Measurements from ENCODE around the gene GFY. TPM values are rescaled to one million over a fixed set of nuclear protein-coding genes. Genes with fewer than 3 reads are reported as not detected.
A peak's percentile ranks its signal among the peaks of the same experiment; 100 is the strongest.

Gene GFY
- total and polyA plus RNA-seq, 2 donors (not counting 1 experiment from before 2014, with no cell fraction given) = not detected

DNA sequence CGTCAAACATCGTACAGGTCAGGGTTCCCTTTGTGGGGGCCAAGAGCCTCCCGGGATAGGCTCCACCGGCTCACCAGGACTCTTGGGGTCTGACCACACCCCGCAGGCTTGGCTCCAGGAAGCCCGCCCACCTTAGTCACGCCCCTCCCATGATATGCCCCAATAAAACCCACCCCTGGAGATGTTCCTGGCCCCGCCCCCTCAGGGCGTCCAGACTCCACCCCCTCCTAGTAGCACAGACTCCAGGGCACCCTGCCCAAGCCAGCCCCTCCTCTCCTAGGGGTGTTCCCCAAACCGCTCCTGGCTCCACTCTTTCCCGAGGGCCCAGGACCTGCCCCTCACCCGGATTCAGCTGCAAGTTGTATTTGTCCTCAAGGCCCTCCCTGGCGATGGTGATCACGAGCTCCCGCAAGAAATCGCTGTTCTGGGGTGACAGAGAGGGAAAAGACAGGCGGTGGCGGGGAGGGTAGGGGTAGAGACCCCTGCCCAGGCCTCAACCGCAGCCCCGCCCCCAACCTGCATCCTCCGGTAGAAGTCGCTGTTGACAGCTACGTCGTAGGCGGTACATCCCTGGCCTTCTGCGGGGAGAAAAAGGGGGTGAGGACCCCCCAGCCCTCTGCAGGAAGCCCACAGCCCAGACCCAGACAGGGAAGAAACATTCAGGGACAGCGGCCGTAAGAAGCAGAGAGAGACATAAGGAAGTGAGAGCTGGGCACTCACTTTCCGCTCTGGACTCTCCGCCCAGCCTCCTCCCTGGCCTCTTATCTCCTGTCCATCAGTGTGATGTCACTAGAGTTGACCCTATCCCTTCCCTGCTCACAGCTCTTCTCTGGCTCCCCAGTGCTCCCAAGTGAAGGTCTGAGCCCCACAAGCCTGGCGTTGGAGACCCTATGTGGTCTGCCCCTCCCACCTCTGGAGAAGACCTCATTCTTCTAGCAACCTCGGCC is 22.6 kb downstream of the GFY start:
- ATAC-seq (ENCODE audit: low read depth) = no peak
- Histone ChIP-seq H3K27ac (ENCODE audit: low read length in 2 of 2) (no peak overlapping the region), H3K9me3 (ENCODE audit: control extremely low read depth in 1 of 3, control insufficient read depth in 2 of 3, insufficient read depth in 1 of 3, low read length in 2 of 3) (no peaks in the 10 kb centered on the region), H3K27me3 (replicated peaks in 1 of 4; ENCODE audit: control extremely low read depth in 1 of 4, control insufficient read depth in 3 of 4, insufficient read depth in 4 of 4, low read length in 3 of 4) (no peaks in the 10 kb centered on the region), H3K4me1 (ENCODE audit: control insufficient read depth in 2 of 2, insufficient read depth in 2 of 2, low read length in 2 of 2) (peaks cover 14 to 34% of the 10 kb centered on the region in 2 donors), H3K4me3 (ENCODE audit: control extremely low read depth in 1 of 5, extremely low read depth in 1 of 5, insufficient read depth in 1 of 5, low read depth in 2 of 5, low read length in 4 of 5) (no peak overlapping the region), H3K4me2 (replicated peaks; ENCODE audit: low read depth, low read length, poor library complexity, severe bottlenecking) (no peak overlapping the region), H3K9ac (ENCODE audit: low read length) (no peak overlapping the region), H4K20me1 (ENCODE audit: control insufficient read depth, insufficient read depth, low read length, poor library complexity, severe bottlenecking) (peaks cover 21% of the 10 kb centered on the region), H2AFZ (ENCODE audit: insufficient read depth, low read depth, low read length, poor library complexity, severe bottlenecking) (no peak overlapping the region), H3K36me3 (replicated peaks in 1 of 2; ENCODE audit: control extremely low read depth in 1 of 2, control insufficient read depth in 1 of 2, extremely low read depth in 1 of 2, insufficient read depth in 2 of 2, low read length in 1 of 2) (peaks cover 0 to 37% of the 10 kb centered on the region in 2 experiments), H3K79me2 (ENCODE audit: control insufficient read depth, insufficient read depth, low read length) (peaks cover 30% of the 10 kb centered on the region)
- intact Hi-C loops (cut with micrococcal nuclease) = no loop called here
- H3K27ac Mint-ChIP-seq = no peak overlapping the region
- no peak for DNase-seq
- POLR2A ChIA-PET = interaction anchor here (0.6 to 1.2 kb wide), 2 partner anchors 104 to 107 kb away, joined by 3 to 12 read pairs; no protein-coding TSS in a partner anchor
- peaks cover 40% of the 10 kb centered on the region for H3K4me1 Mint-ChIP-seq
- WGBS (ENCODE audit: insufficient coverage) = 94% methylated on average over 31 of the region's 32 CpGs
- H3K9me3 Mint-ChIP-seq (ENCODE audit: insufficient read depth) = no peaks in the 10 kb centered on the region
- no peak for TF ChIP-seq EZH2 (IDR thresholded peaks at IDR 0.05; ENCODE audit: borderline replicate concordance, insufficient read depth, low read depth, low read length, poor library complexity, severe bottlenecking)
- TF ChIP-seq, protein P1, sequence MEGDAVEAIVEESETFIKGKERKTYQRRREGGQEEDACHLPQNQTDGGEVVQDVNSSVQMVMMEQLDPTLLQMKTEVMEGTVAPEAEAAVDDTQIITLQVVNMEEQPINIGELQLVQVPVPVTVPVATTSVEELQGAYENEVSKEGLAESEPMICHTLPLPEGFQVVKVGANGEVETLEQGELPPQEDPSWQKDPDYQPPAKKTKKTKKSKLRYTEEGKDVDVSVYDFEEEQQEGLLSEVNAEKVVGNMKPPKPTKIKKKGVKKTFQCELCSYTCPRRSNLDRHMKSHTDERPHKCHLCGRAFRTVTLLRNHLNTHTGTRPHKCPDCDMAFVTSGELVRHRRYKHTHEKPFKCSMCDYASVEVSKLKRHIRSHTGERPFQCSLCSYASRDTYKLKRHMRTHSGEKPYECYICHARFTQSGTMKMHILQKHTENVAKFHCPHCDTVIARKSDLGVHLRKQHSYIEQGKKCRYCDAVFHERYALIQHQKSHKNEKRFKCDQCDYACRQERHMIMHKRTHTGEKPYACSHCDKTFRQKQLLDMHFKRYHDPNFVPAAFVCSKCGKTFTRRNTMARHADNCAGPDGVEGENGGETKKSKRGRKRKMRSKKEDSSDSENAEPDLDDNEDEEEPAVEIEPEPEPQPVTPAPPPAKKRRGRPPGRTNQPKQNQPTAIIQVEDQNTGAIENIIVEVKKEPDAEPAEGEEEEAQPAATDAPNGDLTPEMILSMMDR (IDR thresholded peaks at IDR 0.05) = no peak
- no peak overlapping the region for H3K4me3 Mint-ChIP-seq
- no peaks in the 10 kb centered on the region for H3K27me3 Mint-ChIP-seq
- CTCF ChIA-PET = interaction anchor here (0.6 to 0.7 kb wide), 3 partner anchors 22 to 156 kb away, joined by 3 to 4 read pairs (median 4); no protein-coding TSS in a partner anchor

DNA sequence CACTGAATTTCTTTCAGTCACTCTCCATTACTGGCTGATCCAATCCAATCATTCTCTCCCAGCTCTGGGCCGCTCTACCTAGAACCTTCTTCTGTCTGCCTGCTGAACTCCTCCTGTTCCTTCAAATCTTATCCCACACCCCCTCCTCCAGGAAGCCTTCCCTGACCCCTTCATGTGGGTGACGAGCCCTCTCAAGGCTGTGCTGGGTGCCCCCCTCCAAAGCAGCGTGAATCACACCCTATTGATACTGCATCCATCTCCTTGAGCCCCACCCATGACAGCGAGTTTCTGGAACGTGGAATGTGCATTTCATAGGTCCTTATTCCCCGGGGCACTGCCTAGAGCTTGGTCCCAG is 23.2 kb downstream of the GFY start:
- intact Hi-C loops (cut with micrococcal nuclease) = no loop called here
- Histone ChIP-seq H3K79me2 (ENCODE audit: control insufficient read depth, insufficient read depth, low read length) (peaks cover 30% of the 10 kb centered on the region), H2AFZ (ENCODE audit: insufficient read depth, low read depth, low read length, poor library complexity, severe bottlenecking) (no peak overlapping the region), H3K4me3 (ENCODE audit: control extremely low read depth in 1 of 5, extremely low read depth in 1 of 5, insufficient read depth in 1 of 5, low read depth in 2 of 5, low read length in 4 of 5) (no peak overlapping the region), H3K36me3 (replicated peaks in 1 of 2; ENCODE audit: control extremely low read depth in 1 of 2, control insufficient read depth in 1 of 2, extremely low read depth in 1 of 2, insufficient read depth in 2 of 2, low read length in 1 of 2) (peaks cover 0 to 37% of the 10 kb centered on the region in 2 experiments), H4K20me1 (ENCODE audit: control insufficient read depth, insufficient read depth, low read length, poor library complexity, severe bottlenecking) (peaks cover 21% of the 10 kb centered on the region), H3K27me3 (replicated peaks in 1 of 4; ENCODE audit: control extremely low read depth in 1 of 4, control insufficient read depth in 3 of 4, insufficient read depth in 4 of 4, low read length in 3 of 4) (no peaks in the 10 kb centered on the region), H3K4me1 (ENCODE audit: control insufficient read depth in 2 of 2, insufficient read depth in 2 of 2, low read length in 2 of 2) (peaks cover 14 to 31% of the 10 kb centered on the region in 2 donors), H3K9me3 (ENCODE audit: control extremely low read depth in 1 of 3, control insufficient read depth in 2 of 3, insufficient read depth in 1 of 3, low read length in 2 of 3) (no peaks in the 10 kb centered on the region), H3K4me2 (replicated peaks; ENCODE audit: low read depth, low read length, poor library complexity, severe bottlenecking) (no peak overlapping the region), H3K27ac (ENCODE audit: low read length in 2 of 2) (no peak overlapping the region), H3K9ac (ENCODE audit: low read length) (no peak overlapping the region)
- Mint-ChIP-seq H3K4me1 (peaks cover 43% of the 10 kb centered on the region), H3K27me3 (no peaks in the 10 kb centered on the region), H3K4me3 (peak overlapping the region; percentile 23), H3K9me3 (ENCODE audit: insufficient read depth) (no peaks in the 10 kb centered on the region), H3K27ac (peak overlapping the region; percentile 20)
- 100% methylated on average over 5 of the region's 6 CpGs for WGBS (ENCODE audit: insufficient coverage)
- ATAC-seq (ENCODE audit: low read depth) = no peak
- ChIA-PET CTCF (no interaction called here), POLR2A (interaction anchor here (1.1 kb wide), 1 partner anchor 21 kb away, joined by 4 read pairs; no protein-coding TSS in a partner anchor)
- TF ChIP-seq, protein P1 (IDR thresholded peaks at IDR 0.05) = no peak
- no peak for TF ChIP-seq EZH2 (IDR thresholded peaks at IDR 0.05; ENCODE audit: borderline replicate concordance, insufficient read depth, low read depth, low read length, poor library complexity, severe bottlenecking)
- no peak for DNase-seq

All from B cell (primary cell).